ENCODE data around the gene PEX14. TPM values are rescaled to one million over a fixed set of nuclear protein-coding genes. Genes with fewer than 3 reads are reported as not detected.

The PEX14 gene
- total RNA-seq, 1 donor from 2014 or later = 10.6 TPM

- H3K4me3 ChIP-seq = no peak overlapping the region
- peaks cover 69 to 81% of the 10 kb centered on the region in 2 donors for H3K36me3 ChIP-seq
- H3K4me1 ChIP-seq = no peaks in the 10 kb centered on the region
- no peaks in the 10 kb centered on the region for H3K9me3 ChIP-seq
- DNase-seq (ENCODE audit: low spot score in 2 of 2) = no peak
- no peaks in the 10 kb centered on the region for H3K27me3 ChIP-seq
- intact Hi-C loops (cut with DNase I) = no loop called here
- TF ChIP-seq CTCF (IDR thresholded peaks at IDR 0.05) = no peak
- H3K27ac ChIP-seq = no peak overlapping the region
These were observed 180.3 kb downstream of the PEX14 start for GRCh38 chr1:10655002-10655401.

GRCh38 chr1:10656431-10656830 is 181.7 kb downstream of the PEX14 start:
- no peak overlapping the region for H3K27ac ChIP-seq
- intact Hi-C loops (cut with DNase I) = no loop called here
- H3K4me3 ChIP-seq = no peak overlapping the region
- peaks cover 73 to 76% of the 10 kb centered on the region in 2 donors for H3K36me3 ChIP-seq
- H3K9me3 ChIP-seq = no peaks in the 10 kb centered on the region
- no peaks in the 10 kb centered on the region for H3K27me3 ChIP-seq
- DNase-seq (ENCODE audit: low spot score in 2 of 2) = no peak
- H3K4me1 ChIP-seq = no peaks in the 10 kb centered on the region
- no peak for TF ChIP-seq CTCF (IDR thresholded peaks at IDR 0.05)

GRCh38 chr1:10657088-10657847 is 182.5 kb downstream of the PEX14 start:
- H3K4me1 ChIP-seq = no peaks in the 10 kb centered on the region
- H3K27ac ChIP-seq = no peak overlapping the region
- H3K36me3 ChIP-seq = peaks cover 66 to 73% of the 10 kb centered on the region in 2 donors
- H3K27me3 ChIP-seq = no peaks in the 10 kb centered on the region
- intact Hi-C loops (cut with DNase I) = no loop called here
- no peak for TF ChIP-seq CTCF (IDR thresholded peaks at IDR 0.05)
- no peaks in the 10 kb centered on the region for H3K9me3 ChIP-seq
- H3K4me3 ChIP-seq = no peak overlapping the region
- no peak for DNase-seq (ENCODE audit: low spot score in 2 of 2)

- no peak for TF ChIP-seq CTCF (IDR thresholded peaks at IDR 0.05)
- DNase-seq (ENCODE audit: low spot score in 2 of 2) = no peak
- H3K4me3 ChIP-seq = no peak overlapping the region
- H3K4me1 ChIP-seq = peaks cover 8% of the 10 kb centered on the region in 2 donors
- no peaks in the 10 kb centered on the region for H3K9me3 ChIP-seq
- peaks cover 58 to 62% of the 10 kb centered on the region in 2 donors for H3K36me3 ChIP-seq
- intact Hi-C loops (cut with DNase I) = no loop called here
- no peak overlapping the region for H3K27ac ChIP-seq
- H3K27me3 ChIP-seq = no peaks in the 10 kb centered on the region
These were observed 183.8 kb downstream of the PEX14 start for GRCh38 chr1:10658396-10659066.

- TF ChIP-seq CTCF (IDR thresholded peaks at IDR 0.05) = no peak
- H3K9me3 ChIP-seq = no peaks in the 10 kb centered on the region
- H3K27me3 ChIP-seq = no peaks in the 10 kb centered on the region
- H3K27ac ChIP-seq = no peak overlapping the region
- H3K36me3 ChIP-seq = peaks cover 51 to 55% of the 10 kb centered on the region in 2 donors
- no peak for DNase-seq (ENCODE audit: low spot score in 2 of 2)
- no peak overlapping the region for H3K4me3 ChIP-seq
- intact Hi-C loops (cut with DNase I) = no loop called here
- H3K4me1 ChIP-seq = peaks cover 8 to 12% of the 10 kb centered on the region in 2 donors
These were observed 184.5 kb downstream of the PEX14 start for GRCh38 chr1:10659218-10659617.
